HG03196 (cell line): Measurements from ENCODE around the gene SEC22C.
"Not testable (repeated sequence)": the region's sequence is repeated elsewhere in the genome, so short reads cannot be mapped to it uniquely, and the experiment has no call there.

Experiments used
- ATAC-seq: cut with Tn5 transposase; IDR thresholded peaks from one replicate; pipeline ENCODE4 v1.9.1; 2021; ENCODE audit not compliant: unreplicated experiment

SEC22C gene, protein sequence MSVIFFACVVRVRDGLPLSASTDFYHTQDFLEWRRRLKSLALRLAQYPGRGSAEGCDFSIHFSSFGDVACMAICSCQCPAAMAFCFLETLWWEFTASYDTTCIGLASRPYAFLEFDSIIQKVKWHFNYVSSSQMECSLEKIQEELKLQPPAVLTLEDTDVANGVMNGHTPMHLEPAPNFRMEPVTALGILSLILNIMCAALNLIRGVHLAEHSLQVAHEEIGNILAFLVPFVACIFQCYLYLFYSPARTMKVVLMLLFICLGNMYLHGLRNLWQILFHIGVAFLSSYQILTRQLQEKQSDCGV

DNA sequence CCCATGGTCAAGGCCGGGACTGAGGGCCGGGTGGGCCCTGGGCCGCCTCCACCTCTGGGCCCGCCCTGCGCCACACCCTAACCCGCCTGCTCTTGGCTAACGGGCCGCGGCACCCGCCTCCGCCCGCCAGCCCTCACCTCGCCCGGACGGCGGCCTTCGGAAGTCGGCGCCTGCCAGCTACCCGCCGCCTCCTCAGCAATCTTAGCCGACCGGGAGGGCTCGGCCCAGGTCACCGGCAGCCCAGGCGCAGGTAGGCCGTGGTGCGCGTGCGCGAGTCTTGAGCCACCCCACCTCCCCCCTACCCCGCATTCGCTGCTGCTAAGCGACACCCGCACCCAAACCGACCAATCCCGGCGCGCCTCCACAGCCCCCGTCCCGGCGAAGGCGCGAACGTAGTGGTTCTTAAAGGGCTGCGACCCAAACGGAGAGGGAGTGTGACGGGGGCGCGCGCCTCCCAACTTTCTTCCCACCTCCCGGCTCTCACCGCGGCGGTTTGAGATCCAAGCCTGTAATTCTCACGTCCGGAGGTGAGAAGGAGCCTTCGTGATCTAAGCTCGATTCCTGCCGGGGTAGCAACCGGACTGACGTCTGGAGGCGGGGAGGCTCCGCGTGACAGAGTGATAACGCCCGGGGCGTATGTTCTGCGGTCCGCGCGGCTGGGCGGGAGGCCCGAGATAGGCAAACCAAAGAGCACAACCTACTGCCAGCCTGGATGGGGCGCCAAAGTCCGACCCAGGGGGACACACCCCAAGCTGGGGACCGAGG, at the start of gene SEC22C:
TSS of gene SEC22C (minus strand) at position 259 of the 765 bp plus-strand sequence. CDS start 12,921 bp downstream, outside the sequence.
- peak; percentile 91 for ATAC-seq

DNA sequence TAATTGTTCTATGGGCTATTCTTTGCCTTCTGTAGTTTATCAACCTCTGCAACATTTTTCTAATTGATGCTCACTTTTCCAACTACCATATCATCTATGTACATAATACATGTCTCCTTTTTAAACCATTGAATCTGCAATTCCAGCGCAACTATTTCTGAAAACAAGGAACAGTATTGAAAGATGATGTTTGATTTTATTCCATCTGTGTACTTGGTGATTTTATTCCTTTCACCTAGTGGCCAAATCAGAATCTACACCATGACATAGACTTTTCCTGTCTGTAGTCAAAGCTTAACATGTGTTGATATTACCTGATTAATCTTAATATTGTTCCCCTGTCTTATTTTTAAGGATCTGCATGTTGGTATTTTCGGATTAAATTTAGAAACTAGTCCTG, 31.7 kb upstream of the SEC22C start:
- no peak for ATAC-seq

DNA sequence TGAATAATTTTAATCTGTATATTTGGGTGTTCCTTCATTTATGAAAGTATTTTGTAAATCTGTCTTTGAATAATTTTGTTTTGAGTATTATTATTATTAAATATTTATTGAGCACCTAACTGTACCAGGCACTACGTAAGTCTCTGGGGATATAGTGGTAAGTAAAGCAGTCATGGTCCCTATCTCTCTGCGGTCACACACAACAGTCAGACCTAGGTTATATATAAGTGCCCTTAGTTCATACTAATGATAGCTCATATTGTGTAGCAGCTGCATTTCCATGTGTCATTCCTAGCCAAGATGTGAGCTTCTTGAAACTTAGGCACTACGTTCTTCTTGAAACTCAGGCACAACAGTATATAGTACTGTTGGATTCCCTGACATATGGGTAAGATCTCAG, 31.2 kb upstream of the SEC22C start:
- peak; percentile 72 for ATAC-seq

DNA sequence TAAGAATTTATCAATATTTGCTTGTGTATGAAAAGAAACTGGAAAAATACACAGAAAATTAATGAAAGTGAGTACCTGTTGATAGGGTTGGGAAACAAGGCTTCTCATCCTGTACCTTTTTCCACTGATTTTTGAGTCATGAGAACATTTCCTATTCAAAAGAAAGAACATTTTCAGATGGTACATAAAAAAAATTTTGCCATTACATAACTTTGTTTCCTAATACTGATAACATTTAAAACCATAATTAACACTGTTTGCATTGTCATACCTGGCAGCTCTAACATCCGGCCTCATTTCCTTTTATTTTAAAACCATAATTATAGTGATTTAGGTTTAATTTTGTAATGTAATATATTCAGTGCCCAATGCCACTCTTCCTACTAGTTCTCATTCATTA, 30.4 kb upstream of the SEC22C start:
- ATAC-seq = no peak

DNA sequence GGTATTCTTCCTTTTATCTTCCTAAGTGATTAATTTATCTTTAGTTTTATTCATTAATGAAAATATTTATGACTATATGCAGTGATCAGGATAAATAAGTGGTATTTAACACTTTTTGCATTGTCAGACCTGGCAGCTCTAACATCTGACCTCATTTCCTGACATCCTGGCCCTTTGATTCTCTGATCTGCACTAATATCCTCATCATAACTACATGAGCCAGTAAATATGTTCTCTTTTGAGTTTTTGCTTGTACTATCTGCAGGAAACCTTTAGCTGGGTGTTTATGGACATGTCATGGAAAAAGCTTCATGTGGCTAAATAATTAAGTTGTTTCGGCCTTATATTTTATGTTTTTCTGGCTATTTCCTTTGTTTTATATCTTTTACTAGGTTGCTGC, 29.2 kb upstream of the SEC22C start:
- ATAC-seq = no peak

DNA sequence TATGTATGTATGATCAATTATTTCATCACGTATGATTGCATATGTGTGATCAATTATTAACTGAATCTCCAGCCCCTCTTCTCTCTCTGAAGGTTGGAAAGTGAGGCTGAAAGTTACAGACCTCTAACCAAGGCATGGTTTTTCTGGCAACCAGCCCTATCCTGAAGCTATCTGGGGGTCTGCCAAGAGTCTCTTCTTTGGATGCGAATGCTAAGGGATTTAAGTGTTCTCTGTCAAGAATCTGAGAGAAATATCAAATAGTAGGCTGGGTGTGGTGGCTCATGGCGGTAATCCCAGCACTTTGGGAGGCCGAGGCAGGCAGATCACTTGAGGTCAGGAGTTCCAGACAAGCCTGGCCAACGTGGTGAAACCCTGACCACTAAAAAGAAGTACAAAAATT, 26.8 kb upstream of the SEC22C start:
- ATAC-seq = no peak

DNA sequence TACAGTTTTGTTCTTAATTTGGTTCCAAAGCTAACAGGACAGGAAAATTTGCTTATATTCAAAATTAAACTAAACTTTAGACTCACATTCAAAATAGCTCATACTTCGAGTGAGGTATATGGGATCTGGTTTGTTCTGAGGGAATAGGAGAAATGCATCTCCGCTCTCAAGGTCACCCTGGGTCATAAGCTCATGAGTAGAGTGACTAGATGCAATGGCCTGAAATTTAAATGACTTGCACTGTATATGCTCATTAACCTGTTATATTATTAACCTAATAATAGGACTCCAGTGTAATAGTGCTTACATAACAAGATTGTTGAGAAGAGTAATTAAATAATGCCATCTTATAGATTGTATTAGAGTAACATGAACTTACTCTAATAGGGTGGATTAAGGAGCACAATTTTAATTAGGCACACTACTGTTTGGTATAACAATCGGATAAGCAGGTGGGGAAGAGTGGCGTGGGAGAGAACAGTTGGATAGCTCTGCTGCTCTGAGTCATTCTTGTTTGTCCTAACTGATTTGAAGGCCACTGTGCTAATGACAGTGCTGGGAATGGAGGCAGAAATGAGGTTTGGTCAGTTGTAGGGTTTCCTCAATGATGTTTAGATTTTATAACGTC, 23.9 kb upstream of the SEC22C start:
- ATAC-seq = no peak

DNA sequence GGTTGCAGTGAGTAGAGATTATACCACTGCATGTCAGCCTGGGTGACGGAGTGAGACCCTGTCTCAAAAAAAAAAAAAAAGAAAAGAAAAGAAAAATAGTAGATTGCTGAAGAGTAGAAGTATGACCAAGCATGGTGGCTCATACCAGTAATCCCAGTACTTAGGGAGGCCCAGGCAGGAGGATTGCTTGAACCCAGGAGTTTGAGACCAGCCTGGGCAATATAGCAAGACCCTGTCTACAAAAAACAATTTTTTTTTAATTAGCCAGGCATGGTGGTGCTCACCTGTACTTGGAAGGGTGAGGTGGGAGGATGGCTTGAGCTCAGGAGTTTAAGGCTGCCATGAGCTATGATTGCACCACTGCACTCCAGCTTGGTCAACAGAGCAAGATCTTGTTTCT, 21.2 kb upstream of the SEC22C start:
- ATAC-seq = no peak

DNA sequence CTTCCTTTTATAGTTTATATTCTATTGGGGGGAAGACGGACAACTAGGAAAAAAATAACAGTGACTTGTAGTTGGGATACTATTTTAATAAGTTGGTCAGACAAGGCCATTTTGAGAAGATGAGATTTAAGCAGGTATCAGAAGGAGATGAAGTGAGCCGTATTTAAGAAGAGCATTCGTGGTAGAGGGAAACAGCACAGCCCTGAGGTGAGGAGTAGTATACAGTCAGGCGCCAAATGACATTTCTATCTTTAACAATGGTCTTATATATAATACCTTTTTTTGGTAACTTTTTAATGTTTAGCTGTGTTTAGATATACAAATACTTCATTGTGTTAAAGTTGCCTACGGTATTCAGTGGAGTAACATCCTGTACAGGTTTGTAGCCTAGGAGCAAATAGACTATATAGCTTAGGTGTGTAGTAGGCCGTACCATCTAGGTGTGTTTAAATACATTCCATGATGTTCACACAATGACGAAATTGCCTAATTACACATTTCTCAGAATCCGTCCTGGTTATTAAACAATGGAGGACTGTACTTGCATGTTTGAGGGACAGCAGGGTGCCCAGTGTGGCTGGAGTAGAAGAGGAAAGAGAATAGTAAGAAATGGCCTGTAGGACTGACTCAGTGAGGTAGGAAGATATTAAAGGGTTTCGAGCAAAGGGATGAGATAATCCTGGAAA, 20.3 kb upstream of the SEC22C start:
- no peak for ATAC-seq

DNA sequence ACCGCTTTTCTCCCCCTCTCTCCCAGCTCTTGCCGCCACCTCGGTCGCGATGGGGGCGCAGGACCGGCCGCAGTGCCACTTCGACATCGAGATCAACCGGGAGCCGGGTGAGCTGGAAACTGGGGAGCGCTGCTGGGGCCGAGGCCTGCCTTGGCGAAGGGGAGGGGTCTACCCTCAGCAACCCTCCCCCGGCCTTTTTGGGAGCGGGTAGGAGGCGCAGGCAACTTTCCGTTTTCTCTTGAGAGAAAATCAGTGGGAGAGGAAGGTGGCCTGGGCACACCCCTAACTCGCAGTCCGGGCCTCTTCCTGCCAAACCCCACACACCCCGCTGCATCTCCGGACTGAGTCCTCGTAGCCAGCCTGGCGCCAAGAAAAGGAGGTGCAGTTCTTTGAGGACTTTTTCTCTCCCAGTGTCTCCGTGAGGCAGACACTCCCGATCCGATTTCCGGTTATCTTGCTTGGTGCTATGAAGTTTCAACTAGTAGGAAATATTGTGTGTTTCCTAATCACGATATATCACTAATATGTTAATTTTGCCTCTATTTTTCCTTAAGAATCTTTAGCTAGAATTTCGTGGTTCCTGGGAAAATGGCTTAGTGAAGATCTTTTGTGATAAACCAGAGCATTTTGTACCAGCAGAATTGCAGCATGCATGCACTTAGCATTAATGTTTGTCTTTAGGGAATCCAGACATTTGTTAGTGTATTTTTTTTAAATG, 19.4 kb upstream of the SEC22C start:
- peak; percentile 36 for ATAC-seq

DNA sequence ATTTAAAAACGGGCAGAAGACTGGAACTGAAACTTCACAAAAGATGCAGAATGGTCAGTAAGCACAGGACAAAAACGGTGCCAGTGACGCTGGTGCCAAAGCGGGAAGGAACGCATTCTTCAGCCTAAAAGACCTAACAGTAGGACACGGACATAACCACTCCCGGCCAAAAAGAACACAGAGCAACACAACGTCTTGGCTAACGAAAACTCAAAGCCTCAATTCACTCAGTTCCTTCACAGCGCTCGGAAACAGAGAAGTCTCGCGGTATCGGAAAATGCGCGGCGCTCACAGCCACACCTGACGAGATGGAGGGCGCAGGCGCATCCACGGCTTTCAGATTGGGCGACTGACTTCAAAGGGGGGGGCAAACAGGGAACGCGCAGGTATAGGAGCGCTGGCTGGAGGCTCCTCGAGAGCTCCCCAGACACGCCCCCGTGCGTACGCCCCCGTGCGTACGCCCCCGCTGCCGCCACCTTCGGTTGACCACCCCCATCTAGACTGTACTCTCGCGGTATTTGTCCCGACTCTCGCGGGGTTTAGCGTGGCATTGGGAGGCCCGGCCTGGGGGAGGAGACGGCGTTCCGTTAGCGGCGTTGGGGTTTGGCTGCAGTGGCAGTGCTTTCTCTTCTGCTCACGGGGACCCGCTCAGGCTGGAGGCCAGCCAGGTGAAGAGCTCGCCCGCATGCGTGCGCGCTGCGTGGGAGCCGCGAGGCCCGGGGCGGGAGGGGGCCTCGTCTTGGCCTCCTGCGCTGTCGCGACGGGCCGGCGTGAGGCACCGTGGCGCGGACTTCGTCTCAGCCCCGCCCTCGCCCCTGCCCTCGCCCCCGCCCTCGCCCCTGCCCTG, 18.6 kb upstream of the SEC22C start, which contains the start of gene NKTR:
TSS of gene NKTR (plus strand) at position 576 of the 847 bp plus-strand sequence. CDS start 321 bp downstream, outside the sequence.
- ATAC-seq = peak; percentile 85

DNA sequence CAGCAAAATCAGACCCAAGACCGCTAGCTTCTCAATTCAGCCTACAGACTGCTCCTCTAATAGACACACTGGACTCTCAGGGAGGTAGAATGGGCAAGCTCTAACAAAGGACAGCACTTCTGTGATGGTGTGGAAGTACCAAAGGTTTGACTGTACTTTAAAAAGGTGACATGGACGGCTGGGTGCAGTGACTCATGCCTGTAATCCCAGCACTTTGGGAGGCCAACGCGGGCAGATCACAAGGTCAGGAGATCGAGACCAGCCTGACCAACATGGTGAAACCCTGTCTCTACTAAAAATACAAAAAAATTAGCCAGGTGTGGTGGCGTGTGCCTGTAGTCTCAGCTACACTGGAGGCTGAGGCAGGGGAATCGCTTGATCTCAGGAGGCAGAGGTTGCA, 15.3 kb upstream of the SEC22C start:
- ATAC-seq = not testable (repeated sequence)

DNA sequence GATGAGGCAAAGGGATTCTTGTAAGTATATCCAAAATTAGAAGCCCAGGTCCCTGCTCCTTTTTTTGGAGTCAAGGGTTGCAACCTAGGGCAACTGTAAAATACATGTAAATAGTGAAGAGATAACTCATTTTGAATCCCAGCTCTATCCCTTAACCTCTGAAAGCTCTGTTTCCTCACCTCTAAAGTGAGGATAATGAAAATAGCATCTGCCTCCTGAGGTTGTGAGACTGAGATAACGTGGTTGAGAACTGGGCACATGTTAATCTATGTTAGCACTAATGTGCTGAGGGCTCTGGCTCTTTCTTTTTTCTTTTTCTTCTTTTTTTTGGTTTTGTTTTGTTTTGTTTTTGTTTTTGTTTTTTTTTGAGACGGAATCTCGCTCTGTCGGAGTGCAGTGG, 13.9 kb upstream of the SEC22C start:
- ATAC-seq = no peak

DNA sequence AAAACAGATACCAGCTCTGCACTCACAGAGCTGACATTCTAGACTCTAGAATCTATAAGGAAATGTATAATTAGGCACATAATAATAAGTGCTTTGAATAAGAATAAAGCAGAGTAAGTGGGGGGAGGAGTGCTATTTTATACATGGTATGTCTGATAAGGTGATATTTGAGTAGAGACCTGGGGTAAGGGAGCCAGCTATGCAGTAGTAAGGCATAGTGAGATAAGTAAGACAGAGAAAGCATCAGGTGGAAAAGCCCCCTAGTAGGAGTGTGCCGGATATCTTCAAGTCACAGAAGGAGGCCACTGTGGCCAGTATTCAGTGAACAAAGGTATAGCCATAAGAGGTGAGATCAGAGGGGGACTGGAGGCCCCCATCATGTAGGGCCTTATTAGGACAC, 11.9 kb upstream of the SEC22C start:
- ATAC-seq = no peak

DNA sequence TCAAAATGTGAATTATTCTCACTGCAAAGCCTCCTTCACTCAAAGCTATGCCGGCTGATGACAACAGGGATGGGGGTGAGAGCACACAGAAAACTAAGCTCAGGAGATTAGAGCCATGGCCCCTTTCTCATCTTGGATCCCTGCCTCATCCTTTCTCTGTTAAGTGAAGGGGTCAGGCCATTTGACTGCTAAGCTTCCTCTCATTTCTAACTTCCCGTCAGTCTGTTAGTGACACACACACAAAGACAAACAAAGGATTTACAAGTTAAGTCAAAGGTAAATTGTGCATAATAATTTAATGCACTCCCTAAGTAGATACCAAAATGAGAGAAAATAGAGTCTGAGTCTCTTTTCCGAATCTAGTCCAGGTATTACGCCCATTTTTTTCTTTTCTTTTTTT, 10.0 kb upstream of the SEC22C start:
- ATAC-seq = no peak

DNA sequence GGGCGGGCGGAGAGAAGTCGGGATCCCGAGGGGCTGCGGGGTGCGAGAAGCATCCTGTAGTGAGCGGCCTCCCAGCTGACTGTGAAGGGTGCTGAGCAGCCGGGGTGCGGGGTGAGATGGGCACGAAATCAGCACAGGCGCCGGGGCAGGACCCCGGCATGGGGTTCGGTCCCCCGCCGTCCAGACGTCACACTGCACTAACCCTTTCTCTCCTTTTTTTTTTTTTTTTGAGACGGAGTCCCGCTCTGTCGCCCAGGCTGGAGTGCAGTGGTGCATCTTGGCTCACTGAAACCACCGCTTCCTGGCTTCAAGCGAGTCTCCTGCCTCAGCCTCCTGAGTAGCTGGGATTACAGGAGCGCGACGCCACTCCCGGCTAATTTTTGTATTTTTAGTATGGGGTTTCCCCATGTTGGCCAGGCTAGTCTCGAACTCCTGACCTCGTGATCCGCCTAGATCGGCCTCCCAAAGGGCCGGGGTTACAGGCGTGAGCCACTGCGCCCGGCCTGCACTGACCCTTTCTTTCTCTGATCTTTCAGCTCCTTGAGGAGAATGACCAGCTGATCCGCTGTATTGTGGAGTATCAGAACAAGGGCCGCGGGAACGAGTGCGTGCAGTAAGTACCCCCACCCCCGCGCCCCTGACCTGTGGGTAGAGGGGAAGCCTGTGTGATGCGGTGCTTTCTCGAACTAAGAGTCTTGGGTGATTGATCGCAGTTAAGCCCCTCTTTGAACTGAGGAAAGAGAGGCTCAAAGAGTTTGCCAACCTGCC, 9.4 kb upstream of the SEC22C start:
- ATAC-seq = no peak

DNA sequence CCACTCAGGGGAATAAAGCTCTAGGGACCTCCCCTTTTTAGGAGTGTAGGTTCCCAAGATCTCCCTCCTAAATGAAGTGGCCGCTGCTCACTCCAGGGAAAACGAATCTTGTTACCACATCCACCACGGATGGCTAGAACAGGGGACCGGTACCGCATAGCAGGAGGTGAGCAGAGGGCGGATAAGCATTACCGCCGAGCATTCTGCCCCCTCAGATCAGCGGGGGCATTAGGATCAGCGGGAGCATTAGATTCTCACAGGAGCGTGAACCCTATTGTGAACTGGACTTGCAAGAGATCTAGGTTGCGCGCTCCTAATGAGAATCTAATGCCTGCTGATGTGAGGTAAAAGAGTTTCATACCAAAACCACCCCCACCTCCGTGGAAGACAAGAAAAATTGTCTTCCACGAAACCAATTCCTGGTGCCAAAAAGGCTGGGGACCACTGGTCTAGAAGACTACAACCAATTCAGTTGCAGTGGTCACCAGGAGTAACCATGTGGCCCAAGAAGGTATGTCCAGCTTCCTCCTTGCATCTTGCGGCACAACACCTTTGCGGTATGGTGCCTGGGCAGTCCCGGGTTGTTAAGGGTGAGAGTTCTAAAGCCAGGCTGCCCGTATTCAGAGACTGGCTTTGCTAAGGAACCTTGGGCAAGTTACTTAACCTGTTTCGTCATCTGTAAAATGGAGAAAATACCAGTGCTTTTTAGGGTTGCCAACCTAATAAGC, 7.8 kb upstream of the SEC22C start:
- no peak for ATAC-seq

DNA sequence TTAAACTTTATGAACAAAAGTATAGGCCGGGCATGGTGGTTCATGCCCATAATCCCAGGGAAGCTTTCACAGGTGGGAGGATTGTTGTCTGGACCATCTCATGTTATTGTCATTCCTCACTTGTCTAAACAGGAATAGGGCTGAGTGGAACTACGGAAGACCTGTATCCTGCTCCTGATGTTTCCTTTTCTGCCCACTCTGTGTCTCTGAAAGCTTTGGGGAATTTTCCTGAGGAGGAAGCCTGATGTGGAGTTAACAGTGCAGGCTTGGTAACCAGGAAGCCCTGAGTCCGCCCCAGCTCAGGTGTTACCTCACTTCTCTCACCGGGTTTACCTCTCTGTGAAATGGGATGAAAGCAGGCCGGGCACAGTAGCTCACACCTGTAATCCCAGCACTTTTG, 6.9 kb upstream of the SEC22C start:
- ATAC-seq = no peak
